ENCODE results near the gene FGF10.

Gene FGF10

GRCh38 chr5:44345871-44346270 is 43.3 kb downstream of the FGF10 start:
- DNase-seq = no peak

GRCh38 chr5:44336708-44337107 is 52.5 kb downstream of the FGF10 start:
- DNase-seq = peak; percentile 10

- DNase-seq = no peak
These were observed 54.6 kb downstream of the FGF10 start for GRCh38 chr5:44334622-44335021.

- DNase-seq = peak; percentile 57
These were observed 56.8 kb downstream of the FGF10 start for GRCh38 chr5:44332285-44332971.

- no peak for DNase-seq
These were observed 57.7 kb downstream of the FGF10 start for GRCh38 chr5:44331471-44332050.

- no peak for DNase-seq
These were observed 59.5 kb downstream of the FGF10 start for GRCh38 chr5:44329716-44330115.

- no peak for DNase-seq
These were observed 68.0 kb downstream of the FGF10 start for GRCh38 chr5:44321144-44321725.

- no peak for DNase-seq
These were observed 69.0 kb downstream of the FGF10 start for GRCh38 chr5:44320188-44320587.

GRCh38 chr5:44318883-44319282 is 70.3 kb downstream of the FGF10 start:
- no peak for DNase-seq

- DNase-seq = no peak
These were observed 76.8 kb downstream of the FGF10 start for GRCh38 chr5:44312374-44312773.

- DNase-seq = no peak
These were observed 88.7 kb downstream of the FGF10 start for GRCh38 chr5:44300551-44300950.

GRCh38 chr5:44299394-44299793 is 89.8 kb downstream of the FGF10 start:
- no peak for DNase-seq

GRCh38 chr5:44294516-44294915 is 94.7 kb downstream of the FGF10 start:
- no peak for DNase-seq

GRCh38 chr5:44292736-44293135 is 96.5 kb downstream of the FGF10 start:
- DNase-seq = no peak

GRCh38 chr5:44278469-44278868 is 110.8 kb downstream of the FGF10 start:
- DNase-seq = no peak

- no peak for DNase-seq
These were observed 113.3 kb downstream of the FGF10 start for GRCh38 chr5:44275908-44276307.

- no peak for DNase-seq
These were observed 113.9 kb downstream of the FGF10 start for GRCh38 chr5:44275329-44275728.

- DNase-seq = no peak
These were observed 121.3 kb downstream of the FGF10 start for GRCh38 chr5:44267909-44268308.

GRCh38 chr5:44266882-44267576 is 122.2 kb downstream of the FGF10 start:
- DNase-seq = no peak

- DNase-seq = no peak
These were observed 123.5 kb downstream of the FGF10 start for GRCh38 chr5:44265713-44266112.

GRCh38 chr5:44260793-44261192 is 128.4 kb downstream of the FGF10 start:
- no peak for DNase-seq

GRCh38 chr5:44257653-44258365 is 131.4 kb downstream of the FGF10 start:
- DNase-seq = no peak

GRCh38 chr5:44257221-44257620 is 132.0 kb downstream of the FGF10 start:
- DNase-seq = no peak
